Esophagus muscularis mucosa (tissue), 3 donors: ENCODE results near the gene SORCS2.

Experiments used
- POLR2A ChIP-seq: fragments of 450-650 bp; IDR thresholded peaks from one replicate; pipeline ENCODE4 v1.6.1; 2017; ENCODE audit warnings: antibody characterized with exemption, moderate library complexity, mild to moderate bottlenecking, low read depth
- TF ChIP-seq, protein P1 (sequence below), 3 experiments: fragments of 200-600 bp in 2 of 3; fragments of 450-650 bp in 1 of 3; sonication (generic) in 2 of 3; IDR thresholded peaks; one replicate each; pipeline ENCODE4 v1.5.1; 2017 to 2019; ENCODE audit warnings: antibody characterized with exemption in 3 of 3, mild to moderate bottlenecking in 2 of 3, moderate library complexity in 1 of 3

DNA sequence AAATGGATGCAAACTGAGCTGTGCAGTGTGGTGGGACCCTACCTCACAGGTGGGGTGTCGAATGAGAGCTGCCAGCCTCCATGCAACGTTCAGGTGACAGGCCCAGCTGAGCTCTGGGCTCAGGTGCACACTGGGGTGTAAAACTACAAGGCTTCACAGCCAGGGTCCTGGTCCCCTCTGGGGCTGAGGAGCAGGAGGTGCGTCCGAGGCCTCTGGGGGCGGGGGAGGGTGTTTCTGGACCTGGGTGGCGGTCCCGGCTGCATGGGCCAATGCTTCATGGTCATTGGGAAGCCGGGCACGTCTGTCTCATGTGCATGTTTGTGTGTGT, 26.5 kb upstream of the SORCS2 start:
- no peak for TF ChIP-seq POLR2A
- TF ChIP-seq, protein P1, sequence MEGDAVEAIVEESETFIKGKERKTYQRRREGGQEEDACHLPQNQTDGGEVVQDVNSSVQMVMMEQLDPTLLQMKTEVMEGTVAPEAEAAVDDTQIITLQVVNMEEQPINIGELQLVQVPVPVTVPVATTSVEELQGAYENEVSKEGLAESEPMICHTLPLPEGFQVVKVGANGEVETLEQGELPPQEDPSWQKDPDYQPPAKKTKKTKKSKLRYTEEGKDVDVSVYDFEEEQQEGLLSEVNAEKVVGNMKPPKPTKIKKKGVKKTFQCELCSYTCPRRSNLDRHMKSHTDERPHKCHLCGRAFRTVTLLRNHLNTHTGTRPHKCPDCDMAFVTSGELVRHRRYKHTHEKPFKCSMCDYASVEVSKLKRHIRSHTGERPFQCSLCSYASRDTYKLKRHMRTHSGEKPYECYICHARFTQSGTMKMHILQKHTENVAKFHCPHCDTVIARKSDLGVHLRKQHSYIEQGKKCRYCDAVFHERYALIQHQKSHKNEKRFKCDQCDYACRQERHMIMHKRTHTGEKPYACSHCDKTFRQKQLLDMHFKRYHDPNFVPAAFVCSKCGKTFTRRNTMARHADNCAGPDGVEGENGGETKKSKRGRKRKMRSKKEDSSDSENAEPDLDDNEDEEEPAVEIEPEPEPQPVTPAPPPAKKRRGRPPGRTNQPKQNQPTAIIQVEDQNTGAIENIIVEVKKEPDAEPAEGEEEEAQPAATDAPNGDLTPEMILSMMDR (IDR thresholded peaks at IDR 0.05), result no peak
